NCI-H2227 treated with DMSO at 0.1 percent for 48 hours (cell line): ENCODE measurements around the gene NFYA.
A peak's percentile ranks its signal among the peaks of the same experiment; 100 is the strongest.

Source experiments
- DNase-seq: peaks from one replicate; lab custom pipeline; 2025; lab: John Stamatoyannopoulos, UW

The NFYA gene

DNA sequence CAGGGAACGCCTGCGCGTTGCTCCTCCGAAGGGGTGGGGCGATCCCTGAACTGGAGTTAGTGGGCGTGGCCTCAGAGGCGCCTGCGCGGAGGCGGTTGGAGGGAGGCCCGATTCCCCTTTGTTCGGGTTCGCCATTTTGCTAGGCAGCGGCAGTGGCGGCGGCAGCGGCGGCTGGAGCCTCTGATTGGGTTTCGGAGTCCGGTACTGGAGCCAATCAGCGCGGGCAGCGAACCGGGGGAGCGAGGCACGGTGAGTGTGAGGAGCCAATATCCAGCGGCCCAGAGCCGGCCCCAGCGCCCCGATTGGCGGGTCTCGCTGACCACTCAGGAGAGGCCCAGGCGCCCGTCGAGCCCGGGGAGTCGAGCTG, at the start of gene NFYA:
Gene NFYA, plus strand, starts transcription at position 139 of the 367 bp plus-strand sequence. CDS start 6,116 bp downstream, outside the sequence.
- DNase-seq, result no peak

DNA sequence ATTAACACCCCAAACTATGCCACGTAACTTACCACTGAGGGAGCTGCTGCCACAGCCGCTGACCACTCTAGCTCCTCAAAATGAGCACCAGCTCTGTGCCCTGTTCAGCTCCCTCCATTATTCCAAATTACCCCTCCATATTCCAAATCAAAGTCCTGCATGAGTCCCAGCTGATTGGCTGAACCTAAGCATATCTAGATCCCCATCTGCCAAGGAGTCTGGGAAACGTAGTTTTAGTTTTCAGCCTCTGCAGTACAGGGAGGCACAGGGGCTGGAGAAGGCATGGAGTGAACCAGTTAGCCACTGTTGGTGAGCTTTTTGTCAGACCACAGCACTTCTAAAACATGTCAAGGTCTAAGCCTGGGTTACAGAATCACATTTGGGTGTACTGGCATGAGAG, 49.7 kb upstream of the NFYA start:
- DNase-seq, result no peak

DNA sequence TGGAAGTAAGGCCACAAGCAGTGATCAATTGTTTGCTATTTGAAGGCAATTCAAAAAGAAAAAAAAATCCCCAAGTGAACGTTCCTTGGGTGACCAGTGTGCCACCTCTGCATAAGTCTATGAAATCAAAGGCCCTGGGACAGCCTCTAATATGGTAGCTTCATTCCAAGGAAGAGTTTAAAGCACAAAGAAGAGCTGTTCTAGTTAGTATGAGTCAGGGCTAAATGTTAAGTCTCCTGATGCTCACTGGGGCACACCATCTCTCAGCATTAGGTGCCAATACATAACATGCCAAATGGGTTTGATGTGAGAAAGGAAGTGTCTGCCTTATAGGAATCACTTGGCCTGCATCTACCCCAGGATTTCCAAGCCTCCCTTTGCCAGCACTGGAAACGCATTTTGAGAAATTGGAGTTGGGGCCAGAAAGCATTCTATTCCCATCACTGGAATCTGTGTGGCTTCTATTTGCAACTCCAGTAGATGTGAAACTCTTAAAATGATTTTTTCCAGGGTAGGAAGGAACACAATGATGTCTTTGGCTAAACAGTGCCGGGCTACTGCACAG, 46.7 kb upstream of the NFYA start:
- DNase-seq, result no peak

DNA sequence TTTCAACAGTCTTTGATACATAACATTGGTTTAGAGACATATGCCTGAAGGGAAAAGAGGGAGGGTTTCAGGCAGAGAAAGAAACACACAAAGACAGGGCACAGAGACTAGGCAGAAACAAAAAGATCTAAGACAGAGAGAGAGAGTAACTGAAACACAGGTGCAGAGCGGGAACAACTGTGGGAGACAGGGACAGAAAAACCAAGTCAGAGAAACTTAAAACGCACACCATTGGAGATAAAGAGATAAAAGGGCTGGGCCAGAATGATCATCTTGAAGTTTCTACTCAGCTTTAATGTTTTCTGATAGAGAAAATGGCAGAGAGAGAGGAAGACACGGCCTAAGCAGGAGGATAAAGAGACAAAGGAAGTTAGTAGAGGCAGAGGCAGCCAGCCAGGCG, 45.5 kb upstream of the NFYA start:
- DNase-seq, result no peak

DNA sequence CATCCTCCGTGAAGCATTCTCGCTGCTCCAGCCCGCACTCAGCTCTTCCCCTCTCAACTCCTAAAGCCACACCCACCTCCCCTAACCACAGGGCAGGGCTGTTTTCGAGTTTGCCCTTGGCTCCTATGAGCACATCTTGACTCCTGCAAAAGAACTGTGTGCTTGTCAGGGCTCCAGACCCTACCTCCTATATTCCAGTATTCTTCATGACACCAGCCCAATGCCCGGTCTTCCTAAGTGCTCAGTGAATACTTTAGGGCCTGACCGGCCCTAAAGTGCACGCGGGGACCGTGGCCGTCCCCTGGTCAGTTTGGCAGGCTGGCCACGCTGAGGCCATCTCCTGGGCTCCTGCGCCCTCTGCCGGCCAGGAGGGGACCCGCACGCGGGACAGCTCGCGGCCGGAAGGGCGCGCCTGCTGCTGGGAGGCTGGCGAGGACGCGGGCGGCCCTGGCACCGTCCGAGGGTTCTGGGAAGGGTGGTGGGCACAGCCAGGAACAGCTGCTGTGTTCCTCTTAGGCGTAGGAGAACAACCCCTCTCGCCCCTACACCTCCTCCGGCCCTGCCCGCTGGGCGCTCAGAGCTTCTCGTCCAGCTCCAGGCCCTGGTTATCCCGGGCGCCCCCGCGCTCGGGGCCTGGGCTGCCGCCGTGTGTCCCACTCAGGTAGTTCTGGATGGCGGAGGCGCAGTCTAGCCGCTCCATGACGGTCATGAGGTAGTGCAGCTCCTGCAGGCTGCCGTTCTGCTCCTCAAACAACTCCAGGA, 44.8 kb upstream of the NFYA start:
- DNase-seq, result peak; percentile 43

DNA sequence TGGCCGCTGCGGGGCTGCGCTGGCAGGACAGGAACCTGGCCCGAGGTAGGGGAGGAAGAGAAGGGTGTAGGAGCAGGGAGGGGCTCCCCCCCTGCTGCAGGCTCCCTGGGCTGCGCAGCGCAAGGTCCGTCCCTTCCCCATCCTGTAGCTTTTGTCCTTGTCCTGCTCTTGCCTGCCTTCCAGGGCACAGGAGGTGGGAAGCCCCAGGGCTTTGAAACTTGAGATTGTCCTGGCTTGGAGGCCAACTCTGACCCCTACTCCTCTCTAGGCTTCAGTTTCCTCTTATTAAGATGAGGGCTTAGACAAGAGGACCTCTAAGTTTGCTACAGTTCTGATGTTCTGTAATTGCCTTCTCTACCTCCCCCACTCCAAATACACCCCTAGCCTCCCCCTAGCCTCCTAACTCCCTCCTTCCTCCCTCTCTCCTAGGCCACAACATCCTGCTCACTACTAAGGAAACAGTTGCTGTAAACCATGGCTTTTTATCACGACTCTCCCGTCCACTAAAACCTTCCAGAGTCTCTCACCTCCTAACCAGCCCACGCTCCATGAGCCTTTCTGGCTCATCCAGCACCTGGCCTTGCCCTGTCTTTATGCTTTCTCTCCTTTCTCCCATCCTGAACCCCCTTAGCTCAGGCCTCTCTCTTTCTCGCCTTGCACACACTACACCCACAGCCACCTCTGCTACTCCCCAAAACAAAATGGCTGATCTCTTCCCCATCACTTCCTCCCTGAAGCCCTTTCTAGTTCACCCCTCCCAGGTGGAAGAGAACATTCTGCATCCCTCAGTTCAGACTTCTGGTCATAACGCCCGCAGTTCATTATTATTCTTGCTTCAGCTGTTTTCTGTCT, 44.0 kb upstream of the NFYA start:
- no peak for DNase-seq

DNA sequence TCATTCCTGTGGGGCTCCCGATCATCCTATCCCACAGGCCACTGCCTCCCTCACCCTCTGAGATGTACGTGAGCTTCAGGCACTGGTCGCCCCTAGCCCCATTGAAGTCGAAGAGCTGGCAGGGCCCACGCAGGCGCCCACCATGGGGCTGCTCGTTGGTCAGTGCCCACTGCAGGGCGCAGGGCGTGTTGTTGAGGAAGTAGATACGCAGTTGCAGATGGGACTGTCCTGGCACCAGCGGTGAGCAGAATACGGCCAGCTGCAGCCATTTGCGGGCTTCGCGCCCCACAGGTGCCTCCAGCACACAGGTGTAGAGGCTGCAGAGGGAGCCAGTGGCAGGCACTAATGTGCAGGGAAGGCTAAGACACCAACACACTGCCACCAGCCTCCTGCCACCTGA, 39.9 kb upstream of the NFYA start:
- DNase-seq, result no peak

DNA sequence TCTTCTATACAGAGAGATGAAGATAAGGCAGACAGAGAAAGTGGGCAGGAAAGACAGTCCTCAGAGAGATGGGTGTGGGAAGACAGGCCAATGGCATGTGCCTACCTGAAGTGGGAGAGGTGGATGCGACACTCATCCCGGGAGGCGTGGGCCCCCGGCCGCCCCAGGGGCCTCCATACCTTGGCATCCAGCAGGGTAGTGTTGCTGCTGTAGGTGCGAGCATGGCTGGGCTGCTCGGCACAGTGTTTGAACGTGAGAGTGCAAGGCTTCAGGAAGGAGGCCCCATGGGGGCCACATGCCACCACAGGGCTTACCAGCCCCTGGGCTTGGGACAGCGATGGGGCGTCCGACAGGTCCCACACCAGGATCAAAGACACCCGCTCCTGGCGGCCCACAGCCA, 39.0 kb upstream of the NFYA start:
- no peak for DNase-seq

DNA sequence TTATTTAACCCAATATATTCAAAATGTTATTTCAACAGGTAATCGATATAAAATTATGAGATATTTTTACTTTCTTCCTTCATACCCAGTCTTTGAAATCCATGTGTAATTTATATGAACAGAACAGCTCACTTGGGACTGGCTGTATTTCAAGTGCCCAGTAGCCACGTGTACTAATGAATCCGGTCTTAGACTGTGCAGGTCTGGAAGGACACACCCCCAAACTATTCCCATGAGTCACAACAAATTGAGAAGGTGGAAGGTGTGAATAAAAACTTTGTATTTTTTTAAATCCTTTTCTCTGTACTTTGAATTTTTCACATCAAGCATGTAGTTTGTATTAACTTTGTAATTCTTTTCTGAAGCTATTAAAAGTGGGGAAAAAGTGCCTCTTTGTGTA, 36.6 kb upstream of the NFYA start:
- DNase-seq, result no peak

DNA sequence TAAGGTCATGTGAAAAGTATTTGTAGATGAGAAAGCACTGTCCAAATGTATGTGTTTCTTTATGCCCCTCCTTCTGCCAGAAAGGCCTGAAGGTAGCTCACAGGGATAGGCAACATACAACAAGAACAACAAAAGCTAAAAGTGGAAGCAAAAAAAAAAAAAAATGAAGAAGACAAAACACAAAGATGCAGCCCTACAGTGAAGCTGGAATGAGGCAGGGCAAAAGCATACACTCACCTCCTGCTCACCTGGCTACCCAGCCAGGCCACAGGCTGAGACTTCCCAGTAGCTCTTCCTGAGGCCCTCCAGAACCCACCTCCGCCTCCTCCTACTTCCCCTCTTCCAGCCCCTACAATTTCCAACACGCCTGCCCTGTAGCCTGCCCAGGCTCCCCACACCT, 36.2 kb upstream of the NFYA start:
- no peak for DNase-seq

DNA sequence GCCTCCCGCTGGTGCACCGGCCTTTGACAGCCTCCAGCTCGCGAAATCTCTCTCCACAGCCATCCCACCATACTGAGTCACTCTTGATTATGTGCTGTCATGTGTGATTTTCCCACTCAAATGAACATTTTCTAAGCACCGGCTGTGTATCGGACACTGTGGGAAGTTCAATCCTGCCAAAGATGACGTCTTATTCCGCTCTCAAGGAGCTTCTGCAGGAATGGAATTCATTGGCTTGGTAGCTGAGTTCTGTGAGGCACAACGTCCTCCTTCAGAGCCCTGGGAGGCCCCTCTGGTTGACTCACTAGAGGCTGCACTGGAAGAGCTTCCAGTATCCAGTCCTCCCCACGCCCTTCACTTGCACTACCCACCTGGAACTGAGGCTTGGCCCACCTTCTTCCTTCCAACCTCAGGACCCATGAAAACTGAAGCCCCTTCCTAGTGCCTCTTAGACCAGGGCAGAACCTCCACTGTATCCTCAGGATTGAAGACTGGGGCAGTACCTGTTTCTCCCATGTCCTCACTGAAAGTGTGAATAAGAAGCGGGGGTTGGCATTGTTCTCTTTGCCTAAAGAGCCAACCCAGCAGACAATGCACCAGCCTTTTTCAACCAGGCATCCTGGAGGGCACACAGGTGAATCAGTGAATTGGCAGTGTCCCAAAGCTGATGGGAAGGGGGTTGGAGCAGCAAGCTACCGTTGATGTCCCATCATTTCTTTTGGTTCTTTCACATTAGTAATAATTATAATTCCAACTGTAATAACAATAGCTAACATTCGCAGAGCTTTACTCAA, 35.5 kb upstream of the NFYA start:
- no peak for DNase-seq

DNA sequence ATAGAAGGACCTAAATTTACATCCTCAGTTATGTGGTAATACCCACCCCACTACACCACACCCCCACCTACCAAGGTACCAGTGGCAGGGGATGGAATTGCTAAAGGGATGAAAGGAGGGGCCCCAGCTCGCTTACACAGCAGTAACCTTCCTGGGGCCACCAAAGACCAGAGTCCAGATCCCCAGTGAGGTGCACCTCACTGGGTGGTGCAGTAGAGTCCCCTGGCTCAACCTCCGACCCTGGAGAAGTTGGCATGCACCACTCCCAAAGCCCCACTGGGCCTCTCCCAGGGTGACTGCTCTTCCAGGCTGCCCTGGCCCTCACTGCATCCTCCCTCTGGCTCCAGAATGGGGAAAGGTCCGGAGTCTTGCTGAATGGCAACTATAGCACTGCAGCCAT, 34.6 kb upstream of the NFYA start:
- no peak for DNase-seq

DNA sequence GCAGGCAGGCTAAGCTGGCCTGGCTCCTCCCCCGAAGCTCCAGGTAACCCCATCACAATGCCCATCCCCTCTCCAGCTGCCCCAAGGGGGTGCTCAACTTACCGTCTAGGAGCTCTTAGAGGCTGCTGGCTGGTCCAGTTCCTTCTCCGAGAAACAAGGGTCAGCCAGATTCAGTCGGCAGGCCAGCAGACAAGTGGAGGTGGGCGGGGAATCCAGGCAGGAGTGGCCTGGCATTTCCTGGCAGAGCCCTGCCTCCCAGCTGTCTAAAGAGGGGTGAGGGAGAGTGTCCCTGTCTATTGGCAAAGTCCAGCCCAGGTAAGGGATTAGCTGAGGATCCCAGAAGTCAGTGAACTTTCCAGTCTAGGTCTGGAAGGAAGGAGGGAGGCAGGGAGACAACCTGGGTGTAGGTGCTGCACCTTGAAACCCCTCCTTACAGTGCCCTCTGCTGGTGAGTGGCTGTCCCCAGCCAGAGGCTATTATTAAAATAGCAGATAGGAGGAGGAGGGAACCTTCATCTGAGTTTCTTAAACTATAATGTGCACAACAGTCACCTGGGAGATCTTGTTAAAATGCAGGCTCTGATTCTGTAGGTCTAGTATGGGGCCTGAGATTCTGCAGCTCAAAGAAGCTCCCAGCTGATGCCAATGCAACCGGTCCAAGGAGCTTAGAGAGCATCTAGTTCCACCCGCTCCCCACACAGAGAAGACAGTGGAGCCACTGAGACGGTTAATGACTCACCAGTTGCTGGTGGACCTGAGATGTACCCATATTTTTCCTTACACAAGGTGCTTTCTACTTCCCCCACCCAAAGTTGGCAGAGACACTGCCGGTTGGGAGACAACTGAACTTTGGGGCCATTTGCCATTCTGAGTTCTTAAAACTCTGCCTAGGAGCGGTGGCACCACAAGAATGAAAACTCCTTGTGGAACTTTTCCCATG, 33.4 kb upstream of the NFYA start, which contains the start of gene UNC5CL:
Gene UNC5CL, minus strand, starts transcription at position 162 of the 939 bp plus-strand sequence. CDS start 4,147 bp downstream, outside the sequence.
- no peak for DNase-seq

DNA sequence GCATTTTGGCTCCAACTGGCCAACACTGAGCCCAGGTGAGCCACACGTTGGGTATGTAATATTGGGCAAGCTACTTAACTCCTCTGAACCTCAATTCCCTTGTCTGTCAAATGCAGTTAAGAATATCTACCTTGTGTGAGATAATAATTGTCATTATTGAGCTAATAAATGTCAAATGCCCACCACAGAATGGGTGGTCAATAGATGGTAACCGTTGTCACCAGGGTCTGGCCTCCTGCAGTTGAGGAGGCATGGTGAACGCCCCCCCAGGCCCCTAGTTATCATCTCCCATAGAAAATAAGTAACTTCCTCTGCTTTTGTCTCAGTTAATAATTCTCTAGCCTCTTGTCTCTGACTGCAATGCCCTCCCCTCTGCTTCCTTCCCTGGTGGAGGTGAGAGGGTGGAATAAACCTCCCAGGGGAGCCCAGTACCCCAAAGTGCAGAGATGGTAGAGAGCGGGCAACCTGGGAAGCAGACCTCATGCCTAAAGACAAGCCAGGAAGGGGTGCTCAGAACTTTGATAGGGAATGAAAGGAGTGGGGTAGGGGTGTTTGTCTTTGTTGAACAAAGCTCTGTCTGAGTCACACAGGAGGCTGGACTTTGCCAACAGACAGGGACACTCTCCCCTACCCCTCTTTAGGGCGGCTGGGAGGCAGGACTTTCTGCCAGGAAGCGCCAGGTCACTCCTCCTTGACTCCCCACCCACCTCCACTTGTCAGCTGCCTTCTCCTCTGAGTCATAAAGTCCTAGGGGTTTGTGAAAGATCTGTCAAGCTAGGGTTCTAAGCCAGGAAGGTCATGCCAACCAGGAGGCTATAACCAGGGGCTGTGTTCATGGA, 32.5 kb upstream of the NFYA start:
- DNase-seq, result no peak

DNA sequence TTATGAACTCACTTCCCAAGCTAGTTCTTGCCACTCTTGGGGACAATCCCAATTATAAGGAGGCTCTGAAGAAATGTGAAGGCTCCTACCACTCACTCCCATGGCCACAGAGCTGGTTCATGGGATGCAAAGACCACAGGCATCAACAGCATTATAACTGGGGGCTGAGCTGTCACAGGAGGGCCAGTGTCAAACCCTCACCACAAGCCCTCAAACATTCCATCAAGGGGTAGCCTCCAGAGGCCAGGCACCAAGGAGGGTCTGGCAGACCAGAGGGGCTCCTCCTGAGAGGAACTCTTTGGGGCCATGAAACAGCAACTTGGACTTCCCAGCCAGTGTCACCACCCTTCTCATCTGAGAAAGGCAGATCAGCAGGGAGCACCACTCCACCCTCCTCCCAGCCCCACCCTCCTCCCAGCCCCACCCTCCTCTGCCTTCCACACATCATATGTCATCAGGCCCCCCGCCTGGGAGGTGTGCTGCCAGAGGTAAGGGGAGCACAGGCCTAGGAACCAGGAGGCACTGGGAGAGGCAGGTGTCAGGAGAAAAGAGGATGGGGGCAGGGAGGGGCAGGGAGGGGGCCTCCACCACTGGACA, 31.7 kb upstream of the NFYA start:
- no peak for DNase-seq

DNA sequence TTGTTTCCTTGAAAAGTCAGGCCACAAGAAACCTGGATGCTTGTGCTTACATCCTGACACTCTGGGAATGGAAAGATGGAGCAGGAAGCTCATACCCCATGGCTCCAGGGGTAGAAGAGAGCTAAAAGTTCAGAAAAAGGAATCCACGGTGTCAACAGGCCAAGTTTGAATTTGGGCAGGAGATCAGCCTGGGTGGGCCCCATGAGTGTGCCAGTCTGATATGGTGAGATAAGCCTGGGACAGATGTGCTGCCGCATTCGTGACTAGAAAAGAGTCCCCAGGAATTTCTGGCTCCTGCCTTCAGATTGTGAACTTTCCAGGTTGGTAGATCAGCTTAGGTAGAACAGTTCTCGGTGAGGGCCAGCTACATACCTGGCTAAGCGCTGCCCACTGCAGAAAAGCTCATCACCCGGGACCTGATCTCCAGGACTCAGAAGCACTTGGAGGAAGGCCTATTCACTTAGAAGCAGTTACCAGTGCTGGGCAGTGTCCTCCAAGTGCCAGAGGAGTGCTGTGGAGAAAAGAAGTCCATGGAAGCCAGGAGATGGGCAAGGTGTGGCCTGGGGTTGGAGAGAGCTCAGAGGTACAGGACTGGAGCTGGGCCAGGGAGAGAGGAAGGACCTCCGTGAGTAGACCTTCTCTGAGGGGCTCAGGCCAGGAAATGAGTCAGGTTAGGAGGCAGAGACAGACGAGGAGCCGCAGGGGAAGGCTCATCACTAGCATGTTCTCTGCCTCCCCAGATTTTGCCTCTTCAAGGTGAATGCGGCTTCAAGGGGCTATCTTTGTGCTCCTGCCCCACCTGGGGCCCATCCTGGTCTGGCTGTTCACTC, 30.3 kb upstream of the NFYA start, which contains the start of gene TSPO2:
Gene TSPO2, plus strand, starts transcription at position 242 of the 830 bp plus-strand sequence. Its CDS starts 519 bp downstream, at position 761.
- DNase-seq, result no peak

DNA sequence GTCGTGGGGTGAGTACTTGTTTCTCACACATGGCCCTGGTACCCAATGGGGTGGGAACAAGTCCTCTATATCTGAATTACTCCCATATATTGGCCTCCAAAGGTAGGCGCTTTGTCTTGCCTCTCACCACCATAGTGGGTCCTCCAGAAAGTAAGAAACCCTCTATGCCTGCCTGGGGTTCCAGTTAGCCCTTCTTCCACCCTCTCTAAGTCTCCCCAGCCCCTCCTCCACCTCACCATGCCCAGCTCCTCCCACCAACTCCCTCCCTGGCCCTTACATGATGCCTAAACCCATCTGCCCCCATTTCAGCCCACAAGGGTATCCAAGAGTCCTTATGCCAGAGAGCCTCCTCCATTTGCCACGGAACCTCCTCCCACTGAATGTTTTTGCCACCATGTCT, 29.6 kb upstream of the NFYA start:
- no peak for DNase-seq

DNA sequence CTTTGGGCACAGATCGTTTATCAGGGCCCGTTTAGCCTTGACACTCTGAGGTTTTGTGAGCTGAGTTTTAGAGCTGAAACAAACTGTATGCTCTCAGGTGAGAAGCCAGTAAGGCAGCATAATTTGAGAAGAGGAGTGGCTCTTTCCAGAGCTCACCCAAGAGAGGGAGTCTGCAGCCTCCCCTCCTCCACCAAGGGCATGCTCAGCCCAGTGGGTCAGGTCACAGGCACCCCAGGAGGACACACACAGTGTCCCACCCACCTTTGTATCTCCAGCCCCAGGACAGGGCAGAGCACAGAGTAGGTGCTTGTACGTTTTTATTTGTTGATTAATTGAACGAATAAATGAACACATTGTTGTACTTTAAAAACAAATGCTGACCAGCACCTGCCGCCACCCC, 27.1 kb upstream of the NFYA start:
- DNase-seq, result no peak

DNA sequence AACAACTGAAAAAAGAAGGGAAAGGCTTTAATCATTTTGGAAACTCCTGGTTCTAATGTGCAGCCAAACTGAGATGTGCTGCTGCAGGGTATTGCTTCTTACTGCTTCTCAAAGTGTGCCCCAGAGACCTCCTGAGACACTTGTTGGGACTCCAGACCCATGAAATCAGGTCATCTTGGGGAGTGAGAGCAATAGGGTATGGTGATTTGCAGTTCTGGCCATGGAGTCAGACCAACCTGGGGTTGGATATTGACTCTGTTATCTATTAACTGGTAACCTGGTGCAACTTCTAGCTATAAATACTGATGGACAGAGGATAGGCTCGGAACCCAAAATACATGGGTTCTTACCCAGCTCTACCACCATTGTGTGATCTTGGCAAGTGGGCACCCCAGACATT, 26.7 kb upstream of the NFYA start:
- DNase-seq, result no peak
